Measurements from ENCODE around the gene CORO2B.

CORO2B gene

GRCh38 chr15:68608844-68609232, 30.0 kb downstream of the CORO2B start:
- TF ChIP-seq CTCF (IDR thresholded peaks at IDR 0.05) = no peak
- Mint-ChIP-seq H3K27ac (peak overlapping the region; percentile 66), H3K27me3 (ENCODE audit: low read depth, poor library complexity) (no peaks in the 10 kb centered on the region), H3K9me3 (peaks cover 3% of the 10 kb centered on the region), H3K36me3 (ENCODE audit: low read depth) (no peaks in the 10 kb centered on the region), H3K4me3 (no peak overlapping the region), H3K4me1 (peaks cover 51% of the 10 kb centered on the region)
- DNase-seq = no peak

DNA sequence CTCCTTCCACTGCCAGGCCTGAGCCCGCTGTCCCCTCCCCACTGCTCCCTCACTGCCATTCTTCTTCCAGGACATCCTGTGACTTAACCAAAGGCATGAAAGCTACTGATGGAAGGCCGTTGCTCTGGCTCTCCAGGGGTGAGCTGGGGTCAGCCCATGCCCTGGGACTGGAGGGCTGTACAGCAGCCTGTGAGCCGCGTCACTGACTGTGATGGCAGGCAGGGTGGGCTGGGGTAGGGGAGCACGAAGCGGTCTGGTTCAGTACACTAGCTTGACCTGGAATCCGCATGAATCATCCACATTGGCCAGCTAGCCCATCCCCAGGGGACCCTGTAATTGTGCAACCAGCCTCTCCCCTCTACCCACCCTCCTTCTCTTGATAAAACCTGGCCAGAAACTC, 30.8 kb downstream of the CORO2B start:
- no peak for TF ChIP-seq CTCF (IDR thresholded peaks at IDR 0.05)
- Mint-ChIP-seq H3K27ac (peak overlapping the region; percentile 87), H3K27me3 (ENCODE audit: low read depth, poor library complexity) (no peaks in the 10 kb centered on the region), H3K4me1 (peaks cover 59% of the 10 kb centered on the region), H3K4me3 (no peak overlapping the region), H3K36me3 (ENCODE audit: low read depth) (no peaks in the 10 kb centered on the region), H3K9me3 (peaks cover 3% of the 10 kb centered on the region)
- peak; percentile 51 for DNase-seq

- Mint-ChIP-seq H3K4me3 (no peak overlapping the region), H3K9me3 (no peaks in the 10 kb centered on the region), H3K27ac (no peak overlapping the region)
Observed at GRCh38 chr15:68610825-68611224, 32.0 kb downstream of the CORO2B start.

GRCh38 chr15:68612503-68612902, 33.7 kb downstream of the CORO2B start:
- Mint-ChIP-seq H3K27ac (no peak overlapping the region), H3K4me3 (no peak overlapping the region), H3K36me3 (ENCODE audit: low read depth) (no peaks in the 10 kb centered on the region), H3K4me1 (peaks cover 59% of the 10 kb centered on the region), H3K9me3 (no peaks in the 10 kb centered on the region), H3K27me3 (ENCODE audit: low read depth, poor library complexity) (peaks cover 3% of the 10 kb centered on the region)
- no peak for TF ChIP-seq CTCF (IDR thresholded peaks at IDR 0.05)
- no peak for DNase-seq

More at GRCh38 chr15:68610825-68611224, 32.0 kb downstream of the CORO2B start:
- H3K4me1 Mint-ChIP-seq = peaks cover 62% of the 10 kb centered on the region
- no peak for DNase-seq
- no peaks in the 10 kb centered on the region for H3K36me3 Mint-ChIP-seq (ENCODE audit: low read depth)
- no peaks in the 10 kb centered on the region for H3K27me3 Mint-ChIP-seq (ENCODE audit: low read depth, poor library complexity)
- no peak for TF ChIP-seq CTCF (IDR thresholded peaks at IDR 0.05)

DNA sequence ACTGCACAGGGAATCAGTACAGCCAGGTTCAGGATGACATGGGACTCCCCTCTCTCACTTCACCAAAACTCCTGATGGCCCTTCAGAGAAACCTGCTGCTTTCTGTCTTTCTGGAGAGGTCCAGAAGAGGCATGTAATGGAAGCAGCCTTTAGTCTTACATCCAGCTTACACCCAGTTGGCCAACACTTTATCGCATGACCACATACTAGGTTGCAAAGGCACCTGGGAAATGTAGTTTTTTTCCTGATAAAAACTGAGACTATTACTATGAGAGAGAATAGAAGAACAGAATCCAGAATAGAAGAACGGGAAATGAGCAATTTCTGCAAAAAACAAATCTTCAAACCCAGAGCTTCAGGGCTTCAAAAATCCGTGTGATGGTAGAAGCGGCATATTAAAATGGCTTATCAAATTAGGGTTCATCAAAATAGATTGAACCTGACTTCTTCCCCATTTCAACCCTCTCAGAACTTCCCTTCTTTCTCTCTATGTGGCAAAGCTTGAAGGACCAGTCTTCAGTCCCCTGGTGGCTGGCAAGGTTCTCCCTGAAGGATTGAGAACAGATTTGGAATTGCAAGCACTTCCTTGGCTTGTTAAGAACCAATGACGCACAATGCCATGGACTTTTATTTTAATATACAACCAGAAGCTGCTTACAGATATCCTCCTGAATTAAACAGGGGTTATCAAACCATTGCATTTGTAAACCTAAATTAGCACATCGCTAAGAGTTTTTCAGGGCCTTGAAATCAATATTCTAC, 34.4 kb downstream of the CORO2B start:
- no peaks in the 10 kb centered on the region for H3K9me3 Mint-ChIP-seq
- H3K4me1 Mint-ChIP-seq = peaks cover 54% of the 10 kb centered on the region
- H3K27me3 Mint-ChIP-seq (ENCODE audit: low read depth, poor library complexity) = peaks cover 3% of the 10 kb centered on the region
- no peak overlapping the region for H3K27ac Mint-ChIP-seq
- DNase-seq = no peak
- TF ChIP-seq CTCF (IDR thresholded peaks at IDR 0.05) = no peak
- no peaks in the 10 kb centered on the region for H3K36me3 Mint-ChIP-seq (ENCODE audit: low read depth)
- H3K4me3 Mint-ChIP-seq = no peak overlapping the region
